ENCODE data around the gene CACTIN.

Gene CACTIN

GRCh38 chr19:3613818-3614661, 12.6 kb downstream of the CACTIN start:
- no peak overlapping the region for H3K27ac ChIP-seq
- DNase-seq (ENCODE audit: low read depth, low spot score) = no peak

GRCh38 chr19:3612901-3613741, 13.5 kb downstream of the CACTIN start:
- no peak overlapping the region for H3K27ac ChIP-seq
- no peak for DNase-seq (ENCODE audit: low read depth, low spot score)

GRCh38 chr19:3612330-3612729, 14.3 kb downstream of the CACTIN start:
- no peak overlapping the region for H3K27ac ChIP-seq
- DNase-seq (ENCODE audit: low read depth, low spot score) = no peak

- H3K27ac ChIP-seq = no peak overlapping the region
- DNase-seq (ENCODE audit: low read depth, low spot score) = no peak
Measured at GRCh38 chr19:3611841-3612240, 14.7 kb downstream of the CACTIN start.

- H3K27ac ChIP-seq = no peak overlapping the region
- DNase-seq (ENCODE audit: low read depth, low spot score) = no peak
Measured at GRCh38 chr19:3610745-3611717, 15.6 kb downstream of the CACTIN start.

- no peak for DNase-seq (ENCODE audit: low read depth, low spot score)
- no peak overlapping the region for H3K27ac ChIP-seq
Measured at GRCh38 chr19:3609779-3610719, 16.5 kb downstream of the CACTIN start.

- no peak overlapping the region for H3K27ac ChIP-seq
- no peak for DNase-seq (ENCODE audit: low read depth, low spot score)
Measured at GRCh38 chr19:3608750-3609322, 17.8 kb downstream of the CACTIN start.

GRCh38 chr19:3608079-3608641, 18.4 kb downstream of the CACTIN start:
- no peak for DNase-seq (ENCODE audit: low read depth, low spot score)
- no peak overlapping the region for H3K27ac ChIP-seq

GRCh38 chr19:3607303-3608078, 19.1 kb downstream of the CACTIN start:
- no peak overlapping the region for H3K27ac ChIP-seq
- DNase-seq (ENCODE audit: low read depth, low spot score) = no peak

- H3K27ac ChIP-seq = no peak within 1 kb of the TSS
- DNase-seq (ENCODE audit: low read depth, low spot score) = no peak
Measured at GRCh38 chr19:3606690-3607289, 19.8 kb downstream of the CACTIN start, which contains the start of gene TBXA2R. TSS of gene TBXA2R (minus strand) at chr19:3606875. CDS start at chr19:3600634, 6,241 bp downstream.

- DNase-seq (ENCODE audit: low read depth, low spot score) = no peak
- H3K27ac ChIP-seq = no peak overlapping the region
Measured at GRCh38 chr19:3606174-3606689, 20.4 kb downstream of the CACTIN start.

GRCh38 chr19:3605770-3606169, 20.8 kb downstream of the CACTIN start:
- H3K27ac ChIP-seq = no peak overlapping the region

GRCh38 chr19:3605361-3605760, 21.2 kb downstream of the CACTIN start:
- no peak for DNase-seq (ENCODE audit: low read depth, low spot score)

More at GRCh38 chr19:3605770-3606169, 20.8 kb downstream of the CACTIN start:
- DNase-seq (ENCODE audit: low read depth, low spot score) = no peak

GRCh38 chr19:3604987-3605343, 21.6 kb downstream of the CACTIN start:
- H3K27ac ChIP-seq = no peak overlapping the region
- no peak for DNase-seq (ENCODE audit: low read depth, low spot score)

More at GRCh38 chr19:3605361-3605760, 21.2 kb downstream of the CACTIN start:
- no peak overlapping the region for H3K27ac ChIP-seq

GRCh38 chr19:3604227-3604986, 22.2 kb downstream of the CACTIN start:
- DNase-seq (ENCODE audit: low read depth, low spot score) = no peak
- no peak overlapping the region for H3K27ac ChIP-seq

- DNase-seq (ENCODE audit: low read depth, low spot score) = no peak
- no peak overlapping the region for H3K27ac ChIP-seq
Measured at GRCh38 chr19:3603121-3603811, 23.3 kb downstream of the CACTIN start.

Data from epithelial cell of prostate (primary cell).